GM12874 (cell line): ENCODE data around the gene ELK1.
A peak's percentile ranks its signal among the peaks of the same experiment; 100 is the strongest.

ENCODE experiments used
- TF ChIP-seq, protein P1 (sequence below): IDR thresholded peaks from 2 replicates; pipeline ENCODE4 v1.5.1; 2011; ENCODE audit warnings: low read depth, mild to moderate bottlenecking, control low read depth, low read length, moderate library complexity; ENCODE audit not compliant: insufficient read depth

Gene ELK1

DNA sequence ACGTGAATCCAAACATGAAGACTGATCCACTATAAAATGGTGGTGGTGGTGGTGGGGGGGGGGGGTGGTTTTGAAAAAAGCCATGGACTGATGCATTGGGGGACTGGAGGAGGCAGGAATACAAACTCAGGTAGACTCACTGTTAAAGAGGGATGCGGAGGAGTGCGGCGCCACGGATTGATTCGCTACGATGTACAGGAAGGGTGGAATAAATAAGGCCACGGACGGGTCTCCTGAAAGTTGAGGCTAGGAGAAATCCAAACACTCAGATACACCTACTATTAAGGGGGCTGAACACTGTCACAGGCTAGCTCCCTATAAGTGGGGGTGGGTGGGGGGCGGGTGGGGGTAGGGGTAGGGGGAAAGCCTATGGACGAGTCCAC lies 591 bp downstream of the ELK1 start:
- TF ChIP-seq, protein P1, sequence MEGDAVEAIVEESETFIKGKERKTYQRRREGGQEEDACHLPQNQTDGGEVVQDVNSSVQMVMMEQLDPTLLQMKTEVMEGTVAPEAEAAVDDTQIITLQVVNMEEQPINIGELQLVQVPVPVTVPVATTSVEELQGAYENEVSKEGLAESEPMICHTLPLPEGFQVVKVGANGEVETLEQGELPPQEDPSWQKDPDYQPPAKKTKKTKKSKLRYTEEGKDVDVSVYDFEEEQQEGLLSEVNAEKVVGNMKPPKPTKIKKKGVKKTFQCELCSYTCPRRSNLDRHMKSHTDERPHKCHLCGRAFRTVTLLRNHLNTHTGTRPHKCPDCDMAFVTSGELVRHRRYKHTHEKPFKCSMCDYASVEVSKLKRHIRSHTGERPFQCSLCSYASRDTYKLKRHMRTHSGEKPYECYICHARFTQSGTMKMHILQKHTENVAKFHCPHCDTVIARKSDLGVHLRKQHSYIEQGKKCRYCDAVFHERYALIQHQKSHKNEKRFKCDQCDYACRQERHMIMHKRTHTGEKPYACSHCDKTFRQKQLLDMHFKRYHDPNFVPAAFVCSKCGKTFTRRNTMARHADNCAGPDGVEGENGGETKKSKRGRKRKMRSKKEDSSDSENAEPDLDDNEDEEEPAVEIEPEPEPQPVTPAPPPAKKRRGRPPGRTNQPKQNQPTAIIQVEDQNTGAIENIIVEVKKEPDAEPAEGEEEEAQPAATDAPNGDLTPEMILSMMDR: no peak

- TF ChIP-seq, protein P1: no peak
Measured at GRCh38 chrX:47649271-47649670, 1.1 kb downstream of the ELK1 start.

DNA sequence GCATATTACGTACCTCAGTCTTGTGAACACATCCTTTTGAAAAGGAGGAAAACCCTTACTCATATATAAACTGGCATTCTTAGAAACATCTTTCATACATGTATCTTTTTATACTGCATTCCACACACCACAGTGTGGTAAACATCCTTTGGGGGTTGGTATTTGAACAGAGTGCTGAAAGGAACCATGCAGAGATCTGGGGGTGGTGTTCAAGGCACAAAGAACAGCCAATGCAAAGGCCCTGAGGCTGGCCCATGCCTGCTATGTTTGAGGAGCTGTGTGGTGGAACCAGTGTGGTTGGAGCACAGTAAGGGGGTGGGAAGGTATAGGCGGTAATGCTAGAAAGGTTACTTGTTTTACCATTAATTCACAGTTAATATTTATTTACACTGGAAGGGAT lies 2.0 kb downstream of the ELK1 start:
- TF ChIP-seq, protein P1: no peak

DNA sequence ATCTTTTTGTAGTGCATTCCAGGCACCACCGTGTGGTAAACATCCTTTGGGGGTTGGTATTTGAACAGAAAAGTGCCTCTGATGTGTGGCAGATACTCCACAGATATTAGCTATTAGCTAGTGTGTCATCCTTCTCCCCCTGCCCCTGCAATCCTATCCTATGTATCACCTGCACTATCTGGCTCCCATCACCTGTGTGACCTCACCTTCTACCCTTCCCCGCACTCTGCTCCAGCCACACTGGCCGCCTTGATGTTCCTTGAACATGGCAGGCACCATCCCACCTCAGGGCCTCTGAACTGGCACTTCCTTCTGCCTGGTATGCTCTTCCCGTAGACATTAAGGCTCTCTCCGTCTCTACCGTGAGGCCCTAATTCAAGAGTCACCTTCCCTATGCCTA lies 3.7 kb downstream of the ELK1 start:
- TF ChIP-seq, protein P1: no peak

GRCh38 chrX:47645530-47645929 lies 4.8 kb downstream of the ELK1 start:
- TF ChIP-seq, protein P1: no peak

DNA sequence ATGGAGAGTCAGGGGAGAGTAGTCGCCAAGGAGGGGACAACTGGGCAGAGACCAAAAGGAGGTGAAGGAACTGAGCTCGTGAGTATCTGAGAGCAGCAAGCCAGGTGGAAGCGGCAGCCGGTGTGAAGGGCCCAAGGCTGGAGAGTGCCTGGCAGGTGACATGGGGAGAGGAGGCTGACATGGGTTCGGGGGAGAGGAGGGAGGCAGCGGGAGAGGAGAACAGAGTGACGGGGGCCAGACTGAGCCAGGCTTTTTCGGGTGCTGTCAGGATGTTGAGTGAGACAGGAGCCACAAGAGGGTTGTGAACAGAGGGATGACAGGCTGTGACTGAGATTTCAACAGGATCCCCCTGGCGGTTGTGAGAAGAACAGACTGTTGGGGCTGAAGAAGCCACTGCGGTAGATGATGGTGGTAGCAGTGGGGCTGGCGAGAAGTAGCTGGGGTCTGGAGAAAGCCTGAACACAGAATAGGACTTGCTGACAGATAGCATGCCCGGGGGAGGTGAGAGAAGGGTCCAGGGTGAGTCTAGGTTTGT lies 5.7 kb downstream of the ELK1 start:
- TF ChIP-seq, protein P1: peak; percentile 63

- TF ChIP-seq, protein P1: peak; percentile 12; the same call in 1 of the 2 replicates
Measured at GRCh38 chrX:47643926-47644325, 6.4 kb downstream of the ELK1 start.
